Heart right ventricle (tissue), 16 donors: ENCODE measurements around the gene NBL1. TPM values are rescaled to one million over a fixed set of nuclear protein-coding genes. Genes with fewer than 3 reads are reported as not detected.

Experiments used
- ATAC-seq, 8 donors: fragments of 200-7000 bp; cut with Tn5 transposase; one replicate each; pipeline ENCODE4 v1.9.1; 2020; ENCODE audit warnings: mild to moderate bottlenecking in 8 of 8, moderate library complexity in 8 of 8, moderate number of reproducible peaks in 1 of 8
- DNase-seq, 2 donors: peaks; one replicate each; pipeline ENCODE4 v3.0.0-alpha.2; 2020
- H3K27ac ChIP-seq, 10 donors: fragments of 200-600 bp; sonication (generic) in 2 of 10; one replicate each; pipeline versions ENCODE4 v1.5.0 to v1.8.0; 2020 to 2022; ENCODE audit warnings: mild to moderate bottlenecking in 3 of 10
- H3K27me3 ChIP-seq, 7 donors: fragments of 200-600 bp; one replicate each; pipeline ENCODE4 v1.8.0; 2021 to 2022; ENCODE audit warnings: mild to moderate bottlenecking in 2 of 7
- H3K36me3 ChIP-seq, 9 donors: fragments of 200-600 bp; sonication (generic) in 1 of 9; one replicate each; pipeline versions ENCODE4 v1.5.0 to v1.8.0; 2020 to 2022; ENCODE audit warnings: mild to moderate bottlenecking in 2 of 9
- H3K4me1 ChIP-seq, 9 donors: fragments of 200-600 bp; sonication (generic) in 1 of 9; one replicate each; pipeline versions ENCODE4 v1.5.0 to v1.8.0; 2020 to 2022; ENCODE audit warnings: mild to moderate bottlenecking in 4 of 9
- H3K4me3 ChIP-seq, 10 donors: fragments of 200-600 bp; sonication (generic) in 2 of 10; one replicate each; pipeline versions ENCODE4 v1.5.0 to v1.8.0; 2020 to 2022; ENCODE audit warnings: mild to moderate bottlenecking in 7 of 10, moderate library complexity in 2 of 10
- H3K9me3 ChIP-seq, 11 donors: fragments of 200-600 bp in 10 of 11; sonication (generic) in 2 of 11; one replicate each; pipeline versions ENCODE4 v1.5.0 to v1.8.0; 2013 to 2022; ENCODE audit warnings: mild to moderate bottlenecking in 2 of 11, control low read depth in 1 of 11, moderate library complexity in 1 of 11
- WGBS, 2 donors: extraction: QIAGEN DNeasy Blood & Tissue Kit; methylation state at CpG; one replicate each; pipeline ENCODE4 v1.1.7; 2013; ENCODE audit warnings: inconsistent platforms in 1 of 2; 5-methylcytosine and 5-hydroxymethylcytosine counted together
- intact Hi-C, 10 donors: fragments of 100-400 bp; cut with DNase I; formaldehyde crosslinking; loops; one replicate each; pipeline versions ENCODE4 v1.11.1 to v1.14.2; 2022
- polyA plus RNA-seq, 2 donors: library from polyadenylated mRNA; stranded (reverse); fragments of 200-250 nt; gene quantifications; one replicate each; pipeline ENCODE4 v1.2.3, GENCODE V29; 2013
- total RNA-seq, 10 donors: library from RNA; stranded (reverse); fragmentation: NEBNext Ultra II Directional in 3 of 10; extraction: Animal tissue kit (Norgen Biotek cat#: 25700) in 3 of 10; gene quantifications; one replicate each; pipeline versions ENCODE4 v1.2.1 to v1.2.4, GENCODE V29; 2021 to 2023
- TF ChIP-seq, protein P1 (sequence below), 9 donors: fragments of 200-600 bp; sonication (generic) in 2 of 9; IDR thresholded peaks; one replicate each; pipeline versions ENCODE4 v1.5.0 to v1.8.0; 2021 to 2022; ENCODE audit warnings: antibody characterized with exemption in 9 of 9, mild to moderate bottlenecking in 5 of 9, moderate library complexity in 1 of 9
- donor health status: Arrhythmogenic right ventricular cardiomyopathy.
- donor health status: ischemic (EF 13 %, LVEDD 7.1; RV severe dilation, severe dysfunction).
- donor health status: healthy with polysubstance abuse.
- donor health status: DM: no; HTN: yes; CAD: no.
- donor health status: DM: no; HTN: no; CAD: no.
- donor health status: ischemic (EF 25% LVEDD 6.9; RV normal size, moderate dysfunction).
- donor health status: ischemic (EF 25% LVEDD 5.7; RV mildly dilated, moderate dysfunction).
- donor health status: healthy.
- donor health status: DM: yes; HTN: yes; CAD: no.
- donor health status: Ischemic cardiomyopathy.
- donor health status: ischemic (EF 35%, LVEDD 5.7; RV mildly dilated, moderate dysfunction).
- donor health status: nonischemic (EF 11% LVEDD 7.7; RV severe dilation, severe dysfunction).
- donor health status: DM: yes; HTN: yes; CAD: no.
- donor health status: PGD.
- donor health status: ischemic (EF 29% LVEDD 5.4; RV normal size, mild dysfunction).
- donor health status: nonischemic (EF 23%, LVEDD 6.1; RV moderate dilation, normal function).

Gene NBL1
- total and polyA plus RNA-seq, 12 donors = 18.5 to 48.7 (median 38.3) TPM

DNA sequence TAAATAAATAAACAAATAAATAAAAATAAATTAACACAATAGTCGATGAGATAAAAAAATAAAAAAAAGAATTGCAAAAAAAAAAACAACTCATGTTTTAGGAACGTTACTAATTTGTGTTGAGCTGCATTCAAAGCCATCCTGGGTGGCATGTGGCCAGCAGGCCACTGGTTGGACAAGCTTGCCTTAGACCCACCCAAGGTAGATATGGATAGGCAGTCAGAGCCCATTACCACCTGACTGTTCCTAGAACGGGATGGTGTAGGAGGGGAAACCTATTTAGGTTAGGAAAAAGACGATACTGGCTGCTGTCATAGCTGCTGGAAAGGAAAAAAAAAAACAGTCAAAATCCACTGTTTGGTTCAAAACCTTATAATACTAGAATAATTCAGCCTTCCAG, 61.4 kb downstream of the NBL1 start:
- Histone ChIP-seq H3K27me3 (no peaks in the 10 kb centered on the region), H3K36me3 (peaks cover 0 to 7% (median 0%) of the 10 kb centered on the region in 9 donors), H3K4me3 (no peak overlapping the region), H3K9me3 (no peaks in the 10 kb centered on the region), H3K4me1 (peaks cover 0 to 10% (median 9%) of the 10 kb centered on the region in 9 donors), H3K27ac (no peak overlapping the region)
- DNase-seq (no peak), ATAC-seq (no peak)
- TF ChIP-seq, protein P1, sequence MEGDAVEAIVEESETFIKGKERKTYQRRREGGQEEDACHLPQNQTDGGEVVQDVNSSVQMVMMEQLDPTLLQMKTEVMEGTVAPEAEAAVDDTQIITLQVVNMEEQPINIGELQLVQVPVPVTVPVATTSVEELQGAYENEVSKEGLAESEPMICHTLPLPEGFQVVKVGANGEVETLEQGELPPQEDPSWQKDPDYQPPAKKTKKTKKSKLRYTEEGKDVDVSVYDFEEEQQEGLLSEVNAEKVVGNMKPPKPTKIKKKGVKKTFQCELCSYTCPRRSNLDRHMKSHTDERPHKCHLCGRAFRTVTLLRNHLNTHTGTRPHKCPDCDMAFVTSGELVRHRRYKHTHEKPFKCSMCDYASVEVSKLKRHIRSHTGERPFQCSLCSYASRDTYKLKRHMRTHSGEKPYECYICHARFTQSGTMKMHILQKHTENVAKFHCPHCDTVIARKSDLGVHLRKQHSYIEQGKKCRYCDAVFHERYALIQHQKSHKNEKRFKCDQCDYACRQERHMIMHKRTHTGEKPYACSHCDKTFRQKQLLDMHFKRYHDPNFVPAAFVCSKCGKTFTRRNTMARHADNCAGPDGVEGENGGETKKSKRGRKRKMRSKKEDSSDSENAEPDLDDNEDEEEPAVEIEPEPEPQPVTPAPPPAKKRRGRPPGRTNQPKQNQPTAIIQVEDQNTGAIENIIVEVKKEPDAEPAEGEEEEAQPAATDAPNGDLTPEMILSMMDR (IDR thresholded peaks at IDR 0.05) = no peak
- intact Hi-C loops = loop anchor here in 2 of 10 donors (2.0 kb wide), 2 partner anchors 43 to 45 kb away; no protein-coding TSS in a partner anchor
- 85 to 89% methylated on average over 4 of the region's 4 CpGs for WGBS, 2 donors

DNA sequence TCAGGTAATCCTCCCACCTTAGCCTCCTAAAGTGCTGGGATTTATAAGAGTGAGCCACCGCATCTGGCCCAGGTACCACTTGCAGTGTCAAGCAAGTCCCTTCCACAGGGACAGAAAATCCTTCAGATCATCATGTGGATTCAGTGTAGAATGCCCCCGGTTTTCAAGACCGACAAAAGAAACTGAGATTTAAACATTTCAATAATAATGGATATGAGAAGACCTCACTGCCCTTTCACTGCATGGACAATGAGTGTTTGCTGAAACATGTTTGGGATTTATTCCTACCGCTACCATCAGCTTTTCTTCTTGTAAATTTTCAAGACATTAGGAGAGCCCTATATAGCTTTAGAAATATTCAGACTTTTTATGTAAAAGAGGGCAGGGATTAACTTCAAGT, 62.0 kb downstream of the NBL1 start:
- ATAC-seq (no peak), DNase-seq (no peak)
- Histone ChIP-seq H3K4me3 (no peak overlapping the region), H3K27me3 (no peaks in the 10 kb centered on the region), H3K9me3 (no peaks in the 10 kb centered on the region), H3K36me3 (peaks cover 0 to 4% (median 0%) of the 10 kb centered on the region in 9 donors), H3K27ac (no peak overlapping the region), H3K4me1 (peaks cover 0 to 10% (median 9%) of the 10 kb centered on the region in 9 donors)
- 95 to 96% methylated on average over 4 of the region's 4 CpGs for WGBS, 2 donors
- TF ChIP-seq, protein P1 (IDR thresholded peaks at IDR 0.05) = no peak
- intact Hi-C loops = no loop called here

Other genes with a start within 250 kb of the NBL1 start
- 100 to 1,000 TPM; 207 to 307 (median 228) TPM for gene CAPZB, start 158.8 kb upstream of the NBL1 start, total RNA-seq
- 100 to 1,000 TPM; 158 to 236 TPM for gene CAPZB, start 158.8 kb upstream of the NBL1 start, polyA plus RNA-seq
- gene HTR6, start 20.6 kb downstream of the NBL1 start, total RNA-seq = not detected
- not detected for gene HTR6, start 20.6 kb downstream of the NBL1 start, polyA plus RNA-seq
- gene TMCO4, start 155.6 kb downstream of the NBL1 start, total RNA-seq = 1 to 10 TPM; 6.6 to 9.7 (median 8.0) TPM
- 10 to 100 TPM in 1 of 2 donors, 1 to 10 TPM in 1; 6.1 to 12.2 TPM for gene TMCO4, start 155.6 kb downstream of the NBL1 start, polyA plus RNA-seq
- gene RNF186, start 171.0 kb downstream of the NBL1 start, total RNA-seq = not detected
- not detected for gene RNF186, start 171.0 kb downstream of the NBL1 start, polyA plus RNA-seq
- gene OTUD3, start 238.1 kb downstream of the NBL1 start, total RNA-seq = 1 to 10 TPM; 3.1 to 5.7 (median 4.0) TPM
- gene OTUD3, start 238.1 kb downstream of the NBL1 start, polyA plus RNA-seq = 1 to 10 TPM; 1.2 to 3.0 TPM